Retinal pigment epithelial cell (primary cell): ENCODE results near the gene TENM4.
"Not testable (repeated sequence)": the region's sequence is repeated elsewhere in the genome, so short reads cannot be mapped to it uniquely, and the experiment has no call there.

Experiments
- DNase-seq: peaks from one replicate; pipeline ENCODE4 v3.0.0-alpha.2; 2010; ENCODE audit warnings: low read depth
- H3K4me3 ChIP-seq: 2 replicates; pipeline ENCODE4 v1.5.1; 2011; ENCODE audit warnings: mild to moderate bottlenecking, low read length, control low read depth, moderate library complexity
- TF ChIP-seq, protein P1 (sequence below): conservative IDR thresholded peaks from 2 replicates; pipeline ENCODE4 v1.5.1; 2011; ENCODE audit warnings: low read depth, low read length, control low read depth, inconsistent platforms

TENM4 gene

DNA sequence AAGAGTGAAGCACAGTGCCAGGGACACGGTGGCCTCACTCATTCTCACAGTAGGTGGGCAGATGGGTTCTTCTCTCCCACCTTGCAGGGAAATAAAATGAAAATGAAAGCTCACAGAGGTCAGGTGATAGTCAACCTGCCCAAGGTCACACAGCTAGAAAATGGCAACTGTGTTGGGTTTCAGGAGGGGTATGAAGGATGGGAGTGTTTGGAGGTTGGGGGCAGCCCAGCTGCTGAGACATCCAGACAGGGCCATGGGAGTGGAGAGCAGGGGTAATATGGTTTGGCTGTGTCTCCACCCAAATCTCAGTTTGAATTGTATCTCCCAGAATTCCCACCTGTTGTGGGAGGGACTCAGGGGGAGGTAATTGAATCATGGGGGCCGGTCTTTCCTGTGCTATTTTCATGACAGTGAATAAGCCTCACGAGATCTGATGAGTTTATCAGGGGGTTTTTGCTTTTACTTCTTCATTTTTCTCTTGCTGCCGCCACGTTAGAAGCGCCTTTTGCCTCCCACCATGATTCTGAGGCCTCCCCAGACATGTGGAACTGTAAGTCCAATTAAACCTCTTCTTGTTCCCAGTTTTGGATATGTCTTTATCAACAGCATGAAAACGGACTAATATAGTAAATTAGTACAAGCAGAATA, 247.0 kb downstream of the TENM4 start:
- TF ChIP-seq, protein P1, sequence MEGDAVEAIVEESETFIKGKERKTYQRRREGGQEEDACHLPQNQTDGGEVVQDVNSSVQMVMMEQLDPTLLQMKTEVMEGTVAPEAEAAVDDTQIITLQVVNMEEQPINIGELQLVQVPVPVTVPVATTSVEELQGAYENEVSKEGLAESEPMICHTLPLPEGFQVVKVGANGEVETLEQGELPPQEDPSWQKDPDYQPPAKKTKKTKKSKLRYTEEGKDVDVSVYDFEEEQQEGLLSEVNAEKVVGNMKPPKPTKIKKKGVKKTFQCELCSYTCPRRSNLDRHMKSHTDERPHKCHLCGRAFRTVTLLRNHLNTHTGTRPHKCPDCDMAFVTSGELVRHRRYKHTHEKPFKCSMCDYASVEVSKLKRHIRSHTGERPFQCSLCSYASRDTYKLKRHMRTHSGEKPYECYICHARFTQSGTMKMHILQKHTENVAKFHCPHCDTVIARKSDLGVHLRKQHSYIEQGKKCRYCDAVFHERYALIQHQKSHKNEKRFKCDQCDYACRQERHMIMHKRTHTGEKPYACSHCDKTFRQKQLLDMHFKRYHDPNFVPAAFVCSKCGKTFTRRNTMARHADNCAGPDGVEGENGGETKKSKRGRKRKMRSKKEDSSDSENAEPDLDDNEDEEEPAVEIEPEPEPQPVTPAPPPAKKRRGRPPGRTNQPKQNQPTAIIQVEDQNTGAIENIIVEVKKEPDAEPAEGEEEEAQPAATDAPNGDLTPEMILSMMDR = no peak
- no peak for DNase-seq
- no peak overlapping the region for H3K4me3 ChIP-seq

DNA sequence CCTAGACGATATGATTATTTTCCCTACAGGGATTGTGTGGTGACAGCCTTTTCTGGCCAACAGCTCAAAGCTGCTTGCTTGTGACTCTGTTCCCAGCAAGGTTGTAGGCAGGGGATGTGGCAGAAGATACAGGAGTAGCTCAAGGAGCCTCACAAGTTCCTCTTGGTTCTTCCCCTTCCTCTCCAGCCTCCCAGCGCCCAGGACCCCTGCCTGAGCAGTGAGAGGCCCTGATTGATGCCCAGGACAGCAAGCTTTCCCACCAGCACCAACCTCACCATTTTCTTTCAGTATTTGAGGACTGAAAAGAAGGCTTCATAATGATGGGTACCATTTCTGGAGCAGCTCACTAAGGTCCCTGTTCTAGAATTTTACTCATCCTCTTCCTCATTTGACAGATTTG, 248.0 kb downstream of the TENM4 start:
- no peak overlapping the region for H3K4me3 ChIP-seq
- TF ChIP-seq, protein P1 = no peak
- no peak for DNase-seq

DNA sequence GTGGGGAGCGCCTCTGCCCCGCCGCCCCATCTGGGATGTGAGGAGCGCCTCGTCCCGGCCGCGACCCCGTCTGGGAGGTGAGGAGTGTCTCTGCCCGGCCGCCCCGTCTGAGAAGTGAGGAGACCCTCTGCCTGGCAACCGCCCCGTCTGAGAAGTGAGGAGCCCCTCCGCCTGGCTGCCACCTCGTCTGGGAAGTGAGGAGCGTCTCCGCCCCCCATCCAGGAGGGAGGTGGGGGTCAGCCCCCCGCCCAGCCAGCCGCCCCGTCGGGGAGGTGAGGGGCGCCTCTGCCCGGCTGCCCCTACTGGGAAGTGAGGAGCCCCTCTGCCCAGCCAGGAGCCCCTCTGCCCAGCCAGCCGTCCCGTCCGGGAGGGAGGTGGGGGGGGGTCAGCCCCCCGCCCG, 249.1 kb downstream of the TENM4 start:
- DNase-seq, H3K4me3 ChIP-seq: not testable (repeated sequence)

DNA sequence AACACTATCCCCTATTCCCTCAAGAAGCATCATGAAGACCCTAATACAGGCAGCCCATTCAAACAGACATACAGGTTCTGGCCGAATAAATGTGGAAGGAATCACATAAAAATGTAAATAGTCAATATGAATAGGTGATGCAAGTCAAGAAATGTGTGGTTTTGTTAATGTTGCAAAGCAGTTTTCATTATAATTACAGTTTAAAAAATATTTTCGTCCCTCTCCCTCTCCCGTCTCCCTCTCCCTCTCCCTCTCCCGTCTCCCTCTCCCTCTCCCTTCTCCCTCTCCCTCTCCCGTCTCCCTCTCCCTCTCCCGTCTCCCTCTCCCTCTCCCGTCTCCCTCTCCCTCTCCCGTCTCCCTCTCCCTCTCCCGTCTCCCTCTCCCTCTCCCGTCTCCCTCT, 250.3 kb downstream of the TENM4 start:
- DNase-seq = not testable (repeated sequence)

DNA sequence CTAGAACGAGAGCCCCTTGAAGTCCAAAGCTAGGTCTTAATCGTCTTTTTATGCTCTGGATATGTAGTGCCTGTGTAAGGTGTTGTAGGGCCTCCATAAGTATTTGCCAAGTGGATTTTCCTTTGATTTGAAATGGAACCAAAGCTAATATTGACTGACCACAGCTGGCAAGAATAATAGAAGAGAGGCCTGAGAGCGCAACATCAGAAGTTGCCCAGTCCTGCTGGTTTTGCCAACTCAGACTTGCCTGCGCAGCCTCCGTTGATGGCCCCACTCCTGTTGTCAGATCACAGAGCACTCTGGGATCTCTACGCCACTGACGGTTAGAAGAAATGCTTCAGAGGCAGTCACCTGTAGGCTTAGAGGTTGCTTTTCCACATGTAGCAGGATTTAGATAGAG, 251.2 kb downstream of the TENM4 start:
- TF ChIP-seq, protein P1 = no peak
- no peak for DNase-seq

More for the DNA sequence above, 250.3 kb downstream of the TENM4 start:
- not testable (repeated sequence) for H3K4me3 ChIP-seq

DNA sequence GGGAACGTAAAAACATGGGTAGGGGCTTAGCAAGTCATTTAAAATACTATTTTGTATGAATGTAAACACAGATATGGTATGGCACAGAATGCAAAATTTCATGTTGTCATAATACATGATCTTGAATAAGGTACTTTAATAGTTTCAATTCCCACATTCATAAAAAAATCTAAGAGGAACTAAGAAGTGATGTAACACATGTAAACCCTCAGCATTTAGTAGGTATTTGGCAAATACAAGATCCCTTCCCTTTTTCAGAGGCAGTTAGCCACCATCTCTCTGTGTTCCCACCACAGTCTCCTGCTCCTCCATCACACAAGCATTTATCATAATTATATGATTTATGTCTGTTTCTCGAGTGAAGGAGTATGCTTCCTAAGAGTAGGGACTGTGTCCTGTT, 251.8 kb downstream of the TENM4 start:
- no peak overlapping the region for H3K4me3 ChIP-seq
- TF ChIP-seq, protein P1 = no peak
- no peak for DNase-seq

More for the DNA sequence above, 251.2 kb downstream of the TENM4 start:
- no peak overlapping the region for H3K4me3 ChIP-seq

DNA sequence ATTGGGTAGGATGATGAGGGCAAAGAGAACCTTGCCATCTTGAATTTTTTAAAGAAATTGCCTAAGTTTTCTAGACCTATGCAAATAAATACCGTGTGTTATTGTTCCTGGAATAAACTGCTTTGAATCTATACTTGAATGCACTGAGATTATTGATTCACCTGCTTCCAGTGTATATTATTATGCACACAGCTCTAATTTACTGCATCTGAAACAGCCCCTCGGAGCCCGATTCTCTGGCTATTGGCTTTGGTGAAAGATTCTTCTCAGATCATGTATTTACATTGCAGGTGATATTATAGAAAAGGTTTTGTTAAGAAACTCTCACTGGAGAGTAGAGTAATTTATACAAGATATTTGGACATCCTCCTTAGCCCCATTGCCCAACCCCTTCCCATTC, 254.2 kb downstream of the TENM4 start:
- no peak for DNase-seq
- TF ChIP-seq, protein P1 = no peak
- no peak overlapping the region for H3K4me3 ChIP-seq

DNA sequence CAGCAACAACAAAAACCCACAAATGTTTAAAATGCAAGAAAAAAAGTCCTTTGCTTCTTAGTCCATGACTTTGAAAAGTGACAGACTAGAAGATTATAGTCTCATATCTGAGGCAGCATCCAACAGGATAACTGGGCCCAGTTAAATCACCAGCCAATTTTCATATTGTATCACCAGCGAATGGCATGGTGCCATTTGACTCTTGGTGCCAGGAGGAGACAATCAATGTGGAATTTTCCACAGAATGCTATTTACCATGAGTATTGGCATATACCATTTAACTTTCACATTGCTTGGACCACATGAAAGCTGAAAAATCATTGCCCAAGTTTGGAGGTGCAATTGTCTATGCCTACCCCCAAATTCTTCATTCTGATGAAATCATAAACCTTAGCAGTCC, 255.5 kb downstream of the TENM4 start:
- no peak overlapping the region for H3K4me3 ChIP-seq
- no peak for DNase-seq
- TF ChIP-seq, protein P1 = no peak
